Mammary epithelial cell (primary cell): Measurements from ENCODE around the gene ST3GAL2.

Experiments used
- CTCF ChIP-seq, 2 donors: IDR thresholded peaks in 1 of 2; conservative IDR thresholded peaks in 1 of 2; 2 replicates each; pipeline ENCODE4 v1.5.1; 2011 to 2012; ENCODE audit warnings: inconsistent platforms in 2 of 2, low read length in 2 of 2, mild to moderate bottlenecking in 2 of 2, control low read depth in 1 of 2, low read depth in 1 of 2; ENCODE audit not compliant: insufficient read depth in 1 of 2; ENCODE audit errors: extremely low read depth in 1 of 2
- EZH2 ChIP-seq: IDR thresholded peaks from 2 replicates; pipeline ENCODE4 v1.6.1; 2012; ENCODE audit warnings: low read length, inconsistent platforms, borderline replicate concordance

- no peak for TF ChIP-seq CTCF (conservative IDR thresholded peaks at IDR 0.05 in 1 of 2, IDR thresholded peaks at IDR 0.05 in 1 of 2; ENCODE audit: extremely low read depth in 1 of 2, insufficient read depth in 1 of 2, low read depth in 1 of 2, low read length in 2 of 2)
- TF ChIP-seq EZH2: no peak
These were observed 6.0 kb downstream of the ST3GAL2 start for GRCh38 chr16:70432723-70433457.
